Measurements from ENCODE around the gene SLC25A21.

Gene SLC25A21

DNA sequence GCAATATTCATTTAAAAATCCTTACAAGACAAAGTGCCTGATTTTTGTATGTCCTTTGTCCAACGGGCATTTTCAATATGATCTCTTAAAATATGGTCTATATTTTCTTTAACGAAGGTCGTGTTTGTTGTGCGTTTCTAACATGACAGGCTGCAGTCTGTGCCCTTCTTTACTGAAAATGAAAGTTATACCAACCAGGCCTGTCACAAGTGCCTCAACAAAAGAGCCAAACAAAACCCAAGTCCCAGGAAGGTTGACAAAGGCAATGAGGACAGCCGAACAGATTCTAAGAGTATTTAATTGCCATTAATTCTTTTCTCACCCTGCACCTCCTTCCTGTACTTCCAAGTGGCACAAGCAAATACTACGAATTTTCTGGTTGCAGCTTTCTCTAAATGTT is 496.8 kb downstream of the SLC25A21 start:
- Histone ChIP-seq H3K36me3 (ENCODE audit: low read length) (no peaks in the 10 kb centered on the region), H2AFZ (ENCODE audit: low read depth, low read length, severe bottlenecking) (no peak overlapping the region), H4K20me1 (ENCODE audit: low read depth, low read length) (no peaks in the 10 kb centered on the region), H3K9ac (ENCODE audit: low read length) (no peak overlapping the region), H3K9me3 (ENCODE audit: insufficient read depth, low read length) (no peaks in the 10 kb centered on the region), H3K27ac (ENCODE audit: low read depth, low read length) (no peak overlapping the region), H3K4me3 (ENCODE audit: insufficient read depth, low read length, poor library complexity, severe bottlenecking) (no peak overlapping the region), H3K27me3 (ENCODE audit: low read length) (no peaks in the 10 kb centered on the region), H3K79me2 (ENCODE audit: insufficient read depth, low read length) (no peaks in the 10 kb centered on the region), H3K4me2 (ENCODE audit: low read depth, low read length, poor library complexity, severe bottlenecking) (peak overlapping the region; percentile 7), H3K9me2 (replicated peaks; ENCODE audit: insufficient read depth, low read length) (no peaks in the 10 kb centered on the region), H3F3A (ENCODE audit: insufficient read depth) (no peaks in the 10 kb centered on the region)
- TF ChIP-seq, protein P1, sequence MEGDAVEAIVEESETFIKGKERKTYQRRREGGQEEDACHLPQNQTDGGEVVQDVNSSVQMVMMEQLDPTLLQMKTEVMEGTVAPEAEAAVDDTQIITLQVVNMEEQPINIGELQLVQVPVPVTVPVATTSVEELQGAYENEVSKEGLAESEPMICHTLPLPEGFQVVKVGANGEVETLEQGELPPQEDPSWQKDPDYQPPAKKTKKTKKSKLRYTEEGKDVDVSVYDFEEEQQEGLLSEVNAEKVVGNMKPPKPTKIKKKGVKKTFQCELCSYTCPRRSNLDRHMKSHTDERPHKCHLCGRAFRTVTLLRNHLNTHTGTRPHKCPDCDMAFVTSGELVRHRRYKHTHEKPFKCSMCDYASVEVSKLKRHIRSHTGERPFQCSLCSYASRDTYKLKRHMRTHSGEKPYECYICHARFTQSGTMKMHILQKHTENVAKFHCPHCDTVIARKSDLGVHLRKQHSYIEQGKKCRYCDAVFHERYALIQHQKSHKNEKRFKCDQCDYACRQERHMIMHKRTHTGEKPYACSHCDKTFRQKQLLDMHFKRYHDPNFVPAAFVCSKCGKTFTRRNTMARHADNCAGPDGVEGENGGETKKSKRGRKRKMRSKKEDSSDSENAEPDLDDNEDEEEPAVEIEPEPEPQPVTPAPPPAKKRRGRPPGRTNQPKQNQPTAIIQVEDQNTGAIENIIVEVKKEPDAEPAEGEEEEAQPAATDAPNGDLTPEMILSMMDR (IDR thresholded peaks at IDR 0.05; ENCODE audit: insufficient read depth, low read length, poor library complexity, severe bottlenecking), result no peak
- TF ChIP-seq EZH2phosphoT487 (conservative IDR thresholded peaks at IDR 0.05; ENCODE audit: low read length), result no peak

- Histone ChIP-seq H3F3A (ENCODE audit: insufficient read depth) (no peaks in the 10 kb centered on the region), H3K4me2 (ENCODE audit: low read depth, low read length, poor library complexity, severe bottlenecking) (no peak overlapping the region), H3K27me3 (ENCODE audit: low read length) (no peaks in the 10 kb centered on the region), H3K9me2 (replicated peaks; ENCODE audit: insufficient read depth, low read length) (no peaks in the 10 kb centered on the region), H4K20me1 (ENCODE audit: low read depth, low read length) (no peaks in the 10 kb centered on the region), H3K9me3 (ENCODE audit: insufficient read depth, low read length) (no peaks in the 10 kb centered on the region), H3K9ac (ENCODE audit: low read length) (no peak overlapping the region), H3K4me3 (ENCODE audit: insufficient read depth, low read length, poor library complexity, severe bottlenecking) (no peak overlapping the region), H3K36me3 (ENCODE audit: low read length) (no peaks in the 10 kb centered on the region), H3K27ac (ENCODE audit: low read depth, low read length) (no peak overlapping the region), H2AFZ (ENCODE audit: low read depth, low read length, severe bottlenecking) (no peak overlapping the region), H3K79me2 (ENCODE audit: insufficient read depth, low read length) (no peaks in the 10 kb centered on the region)
- TF ChIP-seq, protein P1 (IDR thresholded peaks at IDR 0.05; ENCODE audit: insufficient read depth, low read length, poor library complexity, severe bottlenecking), result no peak
- no peak for TF ChIP-seq EZH2phosphoT487 (conservative IDR thresholded peaks at IDR 0.05; ENCODE audit: low read length)
These were observed 497.7 kb downstream of the SLC25A21 start for GRCh38 chr14:36674659-36675058.

DNA sequence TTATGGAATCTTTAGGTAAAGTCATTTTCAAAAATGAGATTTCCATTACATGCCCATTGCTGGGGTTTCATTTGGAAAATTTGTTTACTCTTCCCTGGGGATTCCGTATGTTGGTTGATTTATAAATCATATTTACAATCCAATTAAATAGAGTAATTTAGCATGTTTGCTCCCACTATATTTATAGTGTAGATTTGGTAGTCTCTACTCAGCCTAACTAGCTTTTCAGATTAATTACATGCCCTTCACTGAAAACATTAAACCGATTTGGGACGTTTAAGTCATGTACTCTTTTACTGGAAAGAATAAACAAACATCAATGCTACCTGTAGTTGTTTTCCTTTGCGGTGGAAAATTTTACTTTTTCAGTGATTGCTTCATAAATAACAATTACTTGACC is 500.3 kb downstream of the SLC25A21 start:
- no peak for TF ChIP-seq EZH2phosphoT487 (conservative IDR thresholded peaks at IDR 0.05; ENCODE audit: low read length)
- TF ChIP-seq, protein P1 (IDR thresholded peaks at IDR 0.05; ENCODE audit: insufficient read depth, low read length, poor library complexity, severe bottlenecking), result no peak
- H4K20me1 ChIP-seq (ENCODE audit: low read depth, low read length), result no peaks in the 10 kb centered on the region
- no peaks in the 10 kb centered on the region for H3K79me2 ChIP-seq (ENCODE audit: insufficient read depth, low read length)
- no peaks in the 10 kb centered on the region for H3F3A ChIP-seq (ENCODE audit: insufficient read depth)
- H3K27ac ChIP-seq (ENCODE audit: low read depth, low read length), result no peak overlapping the region
- H3K9ac ChIP-seq (ENCODE audit: low read length), result no peak overlapping the region
- H2AFZ ChIP-seq (ENCODE audit: low read depth, low read length, severe bottlenecking), result no peak overlapping the region
- H3K27me3 ChIP-seq (ENCODE audit: low read length), result no peaks in the 10 kb centered on the region
- H3K36me3 ChIP-seq (ENCODE audit: low read length), result no peaks in the 10 kb centered on the region
- no peak overlapping the region for H3K4me2 ChIP-seq (ENCODE audit: low read depth, low read length, poor library complexity, severe bottlenecking)
- no peaks in the 10 kb centered on the region for H3K9me2 ChIP-seq (replicated peaks; ENCODE audit: insufficient read depth, low read length)
- H3K4me3 ChIP-seq (ENCODE audit: insufficient read depth, low read length, poor library complexity, severe bottlenecking), result no peak overlapping the region
- no peaks in the 10 kb centered on the region for H3K9me3 ChIP-seq (ENCODE audit: insufficient read depth, low read length)

All from SU-DHL-6 (cell line).